Fibroblast of the aortic adventitia (primary cell): Measurements from ENCODE around the gene VEGFA. TPM values are rescaled to one million over a fixed set of nuclear protein-coding genes. Genes with fewer than 3 reads are reported as not detected.

Source experiments
- DNase-seq: peaks from one replicate; pipeline ENCODE4 v3.0.0-alpha.2; 2010; ENCODE audit warnings: low read depth
- H3K4me3 ChIP-seq: 2 replicates; pipeline ENCODE4 v1.5.1; 2011; ENCODE audit warnings: low read depth, mild to moderate bottlenecking, control low read depth, low read length, moderate library complexity
- CTCF ChIP-seq: IDR thresholded peaks from 2 replicates; pipeline ENCODE4 v1.5.1; 2011; ENCODE audit warnings: mild to moderate bottlenecking, low read length, control low read depth, inconsistent platforms; ENCODE audit not compliant: insufficient read depth
- total RNA-seq: library from RNA; depleted of rRNA; stranded (reverse); fragments of >200 nt; gene quantifications from 2 replicates; pipeline ENCODE4 v1.2.3, GENCODE V29; 2012; ENCODE audit warnings: low replicate concordance

The VEGFA gene
- total RNA-seq, 1 donor, result 98.9 TPM

- no peak overlapping the region for H3K4me3 ChIP-seq
- DNase-seq, result no peak
- no peak for TF ChIP-seq CTCF
Observed at GRCh38 chr6:43776115-43776798, 6.2 kb downstream of the VEGFA start.

- no peak for DNase-seq
- TF ChIP-seq CTCF, result no peak
- no peak overlapping the region for H3K4me3 ChIP-seq
Observed at GRCh38 chr6:43776799-43777776, 7.1 kb downstream of the VEGFA start.

GRCh38 chr6:43778131-43778855 lies 8.3 kb downstream of the VEGFA start:
- H3K4me3 ChIP-seq, result no peak overlapping the region
- DNase-seq, result no peak
- no peak for TF ChIP-seq CTCF

- no peak for DNase-seq
- TF ChIP-seq CTCF, result no peak
- H3K4me3 ChIP-seq, result no peak overlapping the region
Observed at GRCh38 chr6:43778976-43779851, 9.2 kb downstream of the VEGFA start.

GRCh38 chr6:43779852-43780236 lies 9.8 kb downstream of the VEGFA start:
- H3K4me3 ChIP-seq, result no peak overlapping the region
- no peak for DNase-seq
- no peak for TF ChIP-seq CTCF

- no peak for TF ChIP-seq CTCF
- no peak for DNase-seq
- H3K4me3 ChIP-seq, result no peak overlapping the region
Observed at GRCh38 chr6:43780293-43780692, 10.3 kb downstream of the VEGFA start.
